GM12801 (cell line): ENCODE data around the gene KDM4B.

Experiments used
- CTCF ChIP-seq: IDR thresholded peaks from one replicate; pipeline ENCODE4 v1.5.1; 2011; ENCODE audit warnings: control low read depth; ENCODE audit not compliant: insufficient read length; ENCODE audit errors: extremely low read depth

Gene KDM4B

DNA sequence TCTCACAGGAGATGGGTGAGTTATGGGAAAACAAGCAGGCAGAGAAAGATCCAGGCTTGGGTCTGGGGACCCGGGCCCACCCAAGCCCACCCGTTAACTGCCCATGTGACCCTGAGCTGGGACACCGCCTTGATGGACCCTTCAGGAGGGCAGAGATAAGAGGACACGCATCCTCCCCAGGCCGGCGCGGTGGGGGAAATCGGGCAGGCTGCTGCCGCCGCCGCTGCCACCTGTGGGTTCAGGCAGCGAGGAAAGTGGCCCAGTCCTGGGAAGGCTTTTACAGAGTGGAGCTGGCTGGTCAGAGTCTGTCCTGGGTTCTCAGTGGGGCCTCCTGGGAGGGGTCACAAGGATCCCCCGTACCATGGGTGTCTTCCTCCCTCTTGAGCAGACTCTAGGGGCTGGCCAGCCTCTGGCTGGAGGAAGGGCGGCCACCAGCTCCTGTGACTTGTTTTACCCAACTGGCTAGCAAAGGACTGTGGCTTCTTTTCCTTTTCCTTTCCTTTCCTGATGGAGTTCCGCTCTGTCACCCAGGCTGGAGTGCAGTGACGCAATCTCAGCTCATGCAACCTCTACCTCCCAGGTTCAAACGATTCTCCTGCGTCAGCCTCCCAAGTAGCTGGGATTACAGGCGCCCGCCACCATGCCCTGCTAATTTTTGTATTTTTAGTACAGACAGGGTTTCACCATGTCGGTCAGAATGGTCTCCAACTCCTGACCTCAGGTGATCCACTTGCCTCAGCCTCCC is 155.4 kb downstream of the KDM4B start:
- TF ChIP-seq CTCF = no peak

GRCh38 chr19:5125376-5125775 is 156.5 kb downstream of the KDM4B start:
- TF ChIP-seq CTCF = no peak

- TF ChIP-seq CTCF = no peak
Observed at GRCh38 chr19:5125797-5126497, 157.0 kb downstream of the KDM4B start.

DNA sequence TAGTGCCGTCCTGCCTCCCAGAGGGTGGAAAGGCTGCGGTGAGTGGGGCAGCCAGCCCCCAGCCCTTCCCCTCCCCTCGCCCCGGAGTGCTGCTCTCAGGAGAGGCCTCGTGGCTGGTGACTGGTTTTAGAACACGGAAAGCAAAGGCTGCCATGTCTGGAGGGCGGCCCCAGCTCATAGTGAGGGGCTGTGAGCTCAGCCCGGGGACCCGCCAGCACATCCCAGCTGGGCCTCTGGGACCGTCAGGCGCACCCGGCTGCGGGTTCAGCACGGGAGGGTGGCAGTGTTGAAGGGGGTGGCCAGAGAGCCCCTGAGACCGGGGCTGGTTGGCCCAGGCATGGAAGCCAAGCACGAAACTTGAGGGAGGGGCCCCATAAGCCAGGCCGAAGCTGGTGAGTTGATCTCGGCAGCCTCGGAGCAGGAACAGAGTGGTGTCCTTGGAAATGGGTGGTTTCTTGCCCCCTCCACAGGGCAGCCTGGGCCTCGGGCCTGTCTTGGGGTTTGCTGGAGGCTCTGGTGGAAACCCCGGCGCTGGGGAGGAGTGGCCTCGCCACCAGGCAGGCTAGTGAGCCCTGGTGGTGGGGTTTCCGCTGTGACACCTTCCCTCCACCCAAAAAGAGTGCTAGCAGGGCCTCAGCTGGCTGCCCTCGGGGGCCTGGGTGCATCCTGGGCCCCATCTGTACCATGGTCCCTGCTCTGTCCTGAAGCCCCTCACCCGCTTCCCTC is 157.7 kb downstream of the KDM4B start:
- no peak for TF ChIP-seq CTCF

GRCh38 chr19:5127717-5128116 is 158.8 kb downstream of the KDM4B start:
- TF ChIP-seq CTCF = no peak

- no peak for TF ChIP-seq CTCF
Observed at GRCh38 chr19:5128251-5128935, 159.5 kb downstream of the KDM4B start.

- no peak for TF ChIP-seq CTCF
Observed at GRCh38 chr19:5128936-5129389, 160.1 kb downstream of the KDM4B start.
